Stimulated activated CD4-positive, alpha-beta T cell treated with anti-CD3 and anti-CD28 coated beads, TNF-alpha, amount 100 ng/mL, for 24 hours (primary cell): ENCODE measurements around the gene THAP2.

Experiments used
- DNase-seq, 3 experiments: peaks; one replicate each; pipeline ENCODE4 v3.0.0-alpha.2; 2020; ENCODE audit warnings: low read depth in 3 of 3

The THAP2 gene

GRCh38 chr12:71663561-71664410 is at the start of gene THAP2, which contains the start of gene ZFC3H1:
Gene THAP2, plus strand, starts transcription at chr12:71664301. Its CDS starts 209 bp downstream, at chr12:71664510.
Gene ZFC3H1, minus strand, starts transcription at chr12:71663848. Its CDS starts 238 bp downstream, at chr12:71663610.
- DNase-seq = peak; percentile 72 to 87 (median 85)

- DNase-seq = no peak
Measured at GRCh38 chr12:71621938-71622337, 42.2 kb upstream of the THAP2 start.

DNA sequence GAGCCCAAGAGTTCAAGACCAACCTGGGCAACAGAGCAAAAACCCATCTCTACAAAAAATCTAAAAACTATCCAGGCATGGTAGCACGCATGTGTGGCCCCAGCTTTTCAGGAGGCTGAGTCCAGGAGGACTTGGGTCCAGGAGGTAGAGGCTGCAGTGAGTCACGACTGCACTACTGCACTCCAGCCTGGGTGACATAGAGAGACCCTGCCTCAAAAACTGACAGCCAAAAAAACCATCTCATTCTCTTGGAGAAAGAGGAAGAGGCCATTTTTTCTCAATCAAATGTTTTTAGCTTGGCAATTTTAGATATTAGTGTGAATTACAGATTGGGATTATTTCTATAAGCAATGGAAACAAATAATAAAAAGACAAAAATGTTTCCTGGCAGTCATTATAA is 38.6 kb upstream of the THAP2 start:
- DNase-seq = no peak

- no peak for DNase-seq
Measured at GRCh38 chr12:71626098-71626497, 38.0 kb upstream of the THAP2 start.

DNA sequence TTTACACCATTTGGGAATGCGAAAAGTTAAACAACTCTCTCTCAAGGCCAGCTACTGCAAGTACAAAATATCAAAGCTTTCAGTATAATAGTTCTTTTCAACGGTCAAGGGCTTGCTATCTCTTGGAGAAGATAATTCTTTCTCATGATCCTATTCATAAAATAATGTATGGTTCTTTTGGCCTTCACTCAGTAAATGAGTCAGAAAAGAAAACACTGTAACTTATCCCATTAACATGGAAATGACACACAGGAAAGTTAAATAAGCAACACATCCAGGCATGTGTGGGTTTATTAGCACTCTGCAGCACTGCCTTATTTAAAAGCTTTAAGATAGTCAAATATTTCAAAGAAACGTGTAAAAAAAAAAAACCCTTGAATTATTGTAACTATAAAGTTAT is 37.3 kb upstream of the THAP2 start:
- no peak for DNase-seq

- DNase-seq = no peak
Measured at GRCh38 chr12:71627438-71628002, 36.6 kb upstream of the THAP2 start.

DNA sequence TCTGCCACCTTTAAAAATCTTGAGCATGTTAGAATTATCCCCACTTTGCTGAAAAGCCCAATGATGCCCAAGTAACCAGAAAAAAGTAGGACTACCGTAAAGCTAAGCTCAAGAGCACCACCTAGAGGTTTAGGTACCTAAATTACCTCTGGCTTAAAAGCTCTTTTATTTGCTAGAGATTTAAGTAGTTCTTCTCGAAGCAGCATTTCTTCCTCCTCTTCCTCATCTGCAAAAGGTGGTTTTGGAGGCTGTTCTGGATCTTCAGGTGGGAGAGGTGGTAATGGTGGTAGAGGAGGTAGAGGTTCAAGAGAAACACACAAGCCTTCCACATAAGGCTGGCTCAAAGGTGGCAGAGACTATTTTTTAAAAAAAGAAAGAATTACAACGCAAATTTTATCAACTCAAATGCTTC is 27.4 kb upstream of the THAP2 start:
- DNase-seq = no peak

GRCh38 chr12:71638499-71638898 is 25.6 kb upstream of the THAP2 start:
- DNase-seq = no peak

DNA sequence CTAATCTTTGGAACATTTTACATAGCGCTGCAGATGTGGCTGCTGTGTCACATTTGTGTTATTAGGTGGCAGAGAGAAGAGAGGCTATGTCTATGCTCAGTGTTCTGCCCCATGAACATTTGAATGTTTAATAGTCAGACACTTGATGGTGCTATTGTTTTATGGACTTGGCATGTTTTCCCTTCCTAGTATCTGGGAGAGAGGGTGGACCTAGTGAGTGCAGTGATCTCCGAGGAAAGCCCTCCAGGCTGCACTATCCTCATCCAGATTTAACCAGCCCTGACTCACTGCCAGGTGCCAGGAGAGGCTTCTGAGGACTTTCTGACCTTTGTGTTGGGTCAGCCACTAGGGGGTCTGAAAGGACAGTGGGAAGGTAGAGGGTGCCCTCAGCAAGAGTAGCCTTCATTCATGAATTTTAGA is 24.8 kb upstream of the THAP2 start:
- DNase-seq = no peak

DNA sequence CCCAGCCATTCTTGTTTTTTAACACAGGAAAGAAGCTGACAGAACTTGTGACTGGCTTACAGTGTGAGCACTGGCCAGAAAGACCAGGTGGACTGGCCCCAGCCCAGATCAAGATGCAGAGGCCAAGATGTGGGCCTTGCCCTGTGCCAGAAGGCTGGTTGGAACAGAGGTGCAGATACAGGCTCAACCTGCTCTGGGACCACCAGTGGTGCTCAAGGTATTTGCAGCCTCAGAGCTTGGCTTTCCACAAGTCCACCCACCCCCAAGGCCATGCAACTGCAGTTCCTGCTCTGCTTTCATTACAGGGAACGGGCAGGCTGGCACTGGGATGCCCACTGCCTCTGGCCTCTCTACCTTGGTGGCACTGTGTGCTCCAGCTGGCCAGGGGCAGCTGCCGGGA is 23.8 kb upstream of the THAP2 start:
- no peak for DNase-seq

DNA sequence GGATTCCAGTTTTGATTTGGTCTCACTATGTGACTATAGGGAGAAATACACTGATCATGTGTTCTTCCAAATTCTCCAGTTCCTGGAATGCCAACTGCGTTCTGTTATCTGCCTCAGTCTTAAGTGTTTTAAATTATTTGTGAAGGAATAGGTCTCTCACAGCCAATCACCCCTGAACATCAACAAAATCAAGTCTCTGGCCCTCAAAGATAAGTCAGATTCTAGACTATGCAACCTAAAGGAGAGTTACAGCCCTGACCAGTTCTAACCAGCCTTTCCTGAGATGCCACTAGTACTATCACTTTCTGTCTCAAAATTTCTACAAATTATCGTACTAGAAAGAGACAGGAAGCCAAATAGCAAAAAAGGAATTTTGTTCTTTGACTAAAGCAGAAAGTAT is 22.7 kb upstream of the THAP2 start:
- DNase-seq = no peak

DNA sequence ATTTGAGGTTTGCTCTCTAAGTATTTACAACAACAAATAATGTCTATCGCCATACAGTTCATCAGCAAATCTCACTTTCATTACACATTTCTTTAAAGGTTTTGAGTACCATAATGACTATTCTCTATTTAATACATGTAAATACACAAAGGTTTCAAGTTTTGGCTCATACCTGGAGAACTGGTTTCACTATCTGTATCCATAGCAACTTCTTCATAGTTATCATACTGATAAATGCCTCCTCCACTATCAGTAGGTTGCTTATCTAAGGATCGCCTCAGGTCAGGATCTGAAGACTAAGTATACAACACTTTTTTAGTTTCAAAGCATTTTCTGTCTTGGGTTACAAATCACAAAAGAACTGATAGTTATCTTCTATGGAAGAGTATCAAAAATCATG is 21.8 kb upstream of the THAP2 start:
- DNase-seq = no peak

DNA sequence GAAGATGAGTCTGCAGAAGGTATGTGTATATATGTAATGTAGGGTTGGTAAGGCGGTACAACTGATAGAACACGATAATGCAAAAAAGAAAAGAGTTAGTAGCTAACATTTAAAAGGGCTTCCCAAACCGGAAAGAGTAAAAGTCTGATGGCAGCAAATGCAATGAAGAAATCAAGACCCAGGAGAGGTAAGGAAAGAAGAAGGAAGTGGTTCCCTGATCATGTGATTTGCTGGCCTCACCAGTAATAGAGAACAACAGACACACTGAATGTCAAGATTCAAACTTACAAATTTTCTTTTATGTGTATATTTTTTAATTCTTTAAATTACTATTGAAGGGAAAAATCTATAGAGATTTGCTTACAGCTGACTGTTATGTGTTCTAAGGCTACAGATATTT is 18.8 kb upstream of the THAP2 start:
- no peak for DNase-seq

DNA sequence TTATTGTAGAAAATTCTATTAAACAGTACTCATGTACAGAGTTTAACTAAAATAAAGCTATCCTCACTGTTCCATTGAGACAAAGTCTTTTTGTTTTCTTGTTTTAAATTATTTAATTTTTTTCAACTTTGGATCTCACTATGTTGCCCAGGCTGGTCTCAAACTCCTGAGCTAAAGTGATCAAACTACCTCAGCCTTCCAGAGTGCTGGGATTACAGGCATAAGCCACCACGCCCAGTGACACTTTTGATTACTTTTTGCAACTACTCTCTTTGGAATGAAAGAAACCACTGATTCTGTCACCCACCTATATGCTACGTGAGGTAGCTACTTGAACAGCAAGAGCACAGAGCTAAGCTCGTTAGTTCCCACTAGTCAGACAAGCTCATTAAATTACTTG is 17.6 kb upstream of the THAP2 start:
- no peak for DNase-seq

- no peak for DNase-seq
Measured at GRCh38 chr12:71648537-71648936, 15.6 kb upstream of the THAP2 start.

DNA sequence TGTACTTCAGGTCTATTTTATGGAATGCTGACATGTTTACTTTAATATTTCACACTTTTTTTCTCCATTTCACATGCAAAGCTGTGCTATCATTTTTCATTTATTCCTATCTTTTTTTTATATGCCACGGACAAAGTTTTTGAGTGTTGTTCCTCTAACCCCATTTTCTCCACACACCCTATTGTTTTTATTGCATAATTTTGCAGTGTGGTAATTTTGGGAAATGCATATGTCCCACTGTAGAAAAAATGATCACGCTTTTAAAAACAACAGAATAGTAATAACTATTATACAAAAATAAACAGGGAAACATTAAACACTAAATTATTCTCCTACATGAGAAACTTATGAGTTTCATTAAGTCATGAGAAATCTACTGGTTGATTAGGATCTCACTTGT is 14.7 kb upstream of the THAP2 start:
- DNase-seq = no peak

DNA sequence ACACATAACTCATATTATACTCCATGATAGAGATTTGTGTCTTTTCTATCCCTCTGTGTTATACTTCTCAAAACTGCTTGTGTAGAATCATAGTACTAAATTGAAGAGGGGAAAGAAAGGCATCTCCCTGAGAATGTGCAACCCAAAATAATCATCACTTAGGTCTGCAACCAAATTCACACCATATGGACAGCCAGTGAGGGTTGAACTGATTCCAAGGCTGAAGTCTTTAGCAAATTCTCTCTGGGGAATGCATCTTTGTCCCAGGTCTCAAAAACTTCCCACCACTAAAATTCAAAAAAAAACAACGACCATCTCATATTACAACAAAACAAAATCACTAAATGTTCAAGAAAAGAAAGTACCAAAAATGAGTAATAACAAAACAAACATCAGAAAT is 11.4 kb upstream of the THAP2 start:
- DNase-seq = no peak

DNA sequence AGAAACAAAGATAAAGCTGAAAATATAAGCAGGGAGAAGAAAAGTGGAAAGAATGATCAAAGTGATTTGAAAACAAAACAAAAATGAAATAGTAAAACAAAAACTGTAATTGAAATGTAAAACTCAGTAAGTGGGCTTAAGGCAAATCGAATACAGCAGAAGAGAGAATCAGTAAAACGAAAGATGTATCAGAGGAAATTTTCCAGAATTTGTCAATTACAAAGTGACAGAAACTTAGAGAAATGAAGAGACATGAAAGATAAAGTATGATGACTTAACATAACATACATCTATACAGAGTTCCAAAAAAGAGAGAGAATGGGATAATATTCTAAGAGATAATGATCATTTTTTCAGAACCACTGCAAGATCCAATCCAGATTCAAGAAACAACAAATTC is 11.0 kb upstream of the THAP2 start:
- DNase-seq = no peak

DNA sequence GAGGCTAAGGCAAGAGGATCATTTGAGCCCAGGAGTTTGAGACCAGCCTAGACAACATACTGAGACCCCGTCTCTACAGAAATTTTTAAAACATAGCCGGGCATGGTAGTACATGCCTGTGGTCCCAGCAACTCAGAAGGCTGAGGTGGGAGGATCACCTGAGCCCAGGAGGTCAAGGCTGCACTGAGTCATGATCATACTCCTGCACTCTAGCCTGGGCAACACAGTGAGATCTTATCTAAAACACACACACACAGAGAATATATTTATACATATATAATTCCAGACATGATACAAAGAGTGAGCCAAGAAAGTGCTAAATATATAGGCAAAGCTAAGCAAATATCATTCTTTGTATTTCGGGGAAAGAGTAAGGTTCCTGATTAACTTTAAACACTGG is 9.9 kb upstream of the THAP2 start:
- no peak for DNase-seq

- DNase-seq = no peak
Measured at GRCh38 chr12:71655495-71655894, 8.6 kb upstream of the THAP2 start.

DNA sequence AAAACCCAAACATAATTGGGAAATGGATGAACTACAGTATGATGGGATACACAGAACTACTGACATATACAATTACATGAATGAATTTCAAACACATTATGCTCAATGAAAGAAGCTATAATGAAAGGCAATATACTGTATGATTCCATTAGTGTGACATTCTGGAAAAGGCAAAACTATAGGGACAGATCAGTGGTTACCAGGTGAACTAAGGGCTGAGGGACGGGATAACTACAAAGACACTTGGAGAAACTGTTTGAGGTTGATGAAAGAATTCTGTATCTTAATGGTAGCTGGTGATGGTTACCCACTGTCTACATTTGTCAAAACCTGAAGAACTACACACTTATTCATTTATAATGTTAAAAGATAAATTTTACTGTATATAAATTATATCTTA is 8.2 kb upstream of the THAP2 start:
- DNase-seq = no peak

DNA sequence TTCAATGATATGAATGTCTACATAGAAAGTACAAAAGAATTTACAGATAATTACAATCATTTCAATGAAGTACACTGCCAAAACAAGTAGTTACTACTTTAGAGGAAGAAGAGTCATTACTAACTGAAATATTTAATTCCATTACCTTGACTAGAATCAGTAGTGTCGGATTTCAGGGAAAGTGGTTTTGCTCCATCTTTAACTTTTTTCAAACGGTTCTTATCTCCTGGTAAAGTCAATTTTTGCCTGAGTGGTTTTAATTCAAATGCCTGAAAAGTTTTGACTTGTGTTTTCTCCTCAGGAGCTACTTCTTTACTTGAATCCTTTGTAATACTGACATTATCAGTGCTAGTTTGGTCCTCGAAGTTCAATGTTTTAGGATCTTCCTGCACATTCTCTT is 7.4 kb upstream of the THAP2 start:
- no peak for DNase-seq

DNA sequence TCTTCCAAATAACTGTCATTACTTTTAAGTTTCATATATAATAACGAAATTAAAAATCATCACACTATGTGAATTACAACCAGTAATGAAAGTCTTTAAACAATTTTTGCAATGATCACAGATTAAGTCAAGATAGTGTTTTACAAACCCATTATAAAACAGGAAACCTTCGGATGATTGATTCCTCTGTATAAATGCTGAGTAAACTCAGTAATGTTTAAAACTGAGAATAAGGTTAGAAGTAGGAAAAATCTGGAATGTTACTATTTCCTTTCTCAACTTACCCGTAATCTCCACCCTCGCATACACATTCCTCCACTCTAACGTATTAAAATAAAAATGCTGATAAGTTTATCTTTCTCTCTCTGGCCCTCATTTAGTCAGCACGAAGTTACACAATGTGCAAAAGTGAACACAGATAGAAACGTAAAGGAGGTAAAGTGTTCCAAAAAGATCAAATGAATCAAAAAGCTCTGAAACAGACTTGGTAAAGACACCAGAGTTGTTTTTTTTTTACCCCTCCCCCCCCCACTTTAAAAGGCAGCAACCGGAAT is 2.0 kb upstream of the THAP2 start:
- DNase-seq = no peak
